Measurements from ENCODE around the gene CD40. TPM values are rescaled to one million over a fixed set of nuclear protein-coding genes. Genes with fewer than 3 reads are reported as not detected.

CD40 gene
- total RNA-seq, 1 donor from 2014 or later, result 6.8 TPM

DNA sequence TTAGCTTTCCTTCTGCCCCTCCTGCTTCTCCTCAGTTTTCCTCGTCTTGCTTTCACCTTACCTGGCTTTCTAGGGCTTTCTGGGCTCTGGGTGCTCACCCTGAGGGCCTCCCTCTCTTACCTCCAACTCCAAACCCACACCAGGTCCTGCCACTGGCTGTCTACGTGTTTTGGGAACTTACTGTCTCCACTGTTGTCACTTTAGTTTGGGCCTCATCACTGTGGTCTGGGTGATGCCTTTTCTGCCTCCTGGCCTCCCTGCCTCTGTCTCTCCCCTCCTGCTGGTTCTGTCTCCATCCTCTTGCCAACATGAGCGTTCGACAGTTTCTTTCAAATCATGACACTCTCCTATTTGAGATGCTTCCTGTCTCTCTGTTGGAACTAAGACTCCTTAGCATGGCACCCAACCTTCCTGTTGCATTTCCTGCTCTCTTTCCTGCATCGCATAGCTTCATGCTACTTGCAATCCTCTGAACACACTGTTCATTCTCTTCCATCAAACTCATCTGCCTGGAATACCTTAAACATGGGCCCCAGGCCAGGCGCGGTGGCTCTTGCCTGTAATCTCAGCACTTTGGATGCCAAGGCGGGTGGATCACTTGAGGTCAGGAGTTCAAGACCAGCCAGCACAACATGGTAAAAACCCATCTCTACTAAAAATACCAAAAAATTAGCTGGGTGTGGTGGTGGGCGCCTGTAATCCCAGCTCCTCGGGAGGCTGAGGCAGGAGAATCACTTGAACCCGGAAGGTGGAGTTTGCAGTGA, 5.5 kb downstream of the CD40 start:
- Histone ChIP-seq H3K4me1 (peaks cover 40% of the 10 kb centered on the region), H3K36me3 (peaks cover 42% of the 10 kb centered on the region), H3K27me3 (ENCODE audit: low read depth) (no peaks in the 10 kb centered on the region), H3K4me3 (no peak overlapping the region), H3K9me3 (replicated peaks) (no peaks in the 10 kb centered on the region), H3K27ac (replicated peaks) (no peak overlapping the region)
- DNase-seq, result no peak
- TF ChIP-seq, protein P1, sequence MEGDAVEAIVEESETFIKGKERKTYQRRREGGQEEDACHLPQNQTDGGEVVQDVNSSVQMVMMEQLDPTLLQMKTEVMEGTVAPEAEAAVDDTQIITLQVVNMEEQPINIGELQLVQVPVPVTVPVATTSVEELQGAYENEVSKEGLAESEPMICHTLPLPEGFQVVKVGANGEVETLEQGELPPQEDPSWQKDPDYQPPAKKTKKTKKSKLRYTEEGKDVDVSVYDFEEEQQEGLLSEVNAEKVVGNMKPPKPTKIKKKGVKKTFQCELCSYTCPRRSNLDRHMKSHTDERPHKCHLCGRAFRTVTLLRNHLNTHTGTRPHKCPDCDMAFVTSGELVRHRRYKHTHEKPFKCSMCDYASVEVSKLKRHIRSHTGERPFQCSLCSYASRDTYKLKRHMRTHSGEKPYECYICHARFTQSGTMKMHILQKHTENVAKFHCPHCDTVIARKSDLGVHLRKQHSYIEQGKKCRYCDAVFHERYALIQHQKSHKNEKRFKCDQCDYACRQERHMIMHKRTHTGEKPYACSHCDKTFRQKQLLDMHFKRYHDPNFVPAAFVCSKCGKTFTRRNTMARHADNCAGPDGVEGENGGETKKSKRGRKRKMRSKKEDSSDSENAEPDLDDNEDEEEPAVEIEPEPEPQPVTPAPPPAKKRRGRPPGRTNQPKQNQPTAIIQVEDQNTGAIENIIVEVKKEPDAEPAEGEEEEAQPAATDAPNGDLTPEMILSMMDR (IDR thresholded peaks at IDR 0.05; ENCODE audit: borderline replicate concordance), result no peak
- intact Hi-C loops (cut with micrococcal nuclease), result loop anchor here (10.0 kb wide), 1 partner anchor 201 kb away; no protein-coding TSS in a partner anchor

DNA sequence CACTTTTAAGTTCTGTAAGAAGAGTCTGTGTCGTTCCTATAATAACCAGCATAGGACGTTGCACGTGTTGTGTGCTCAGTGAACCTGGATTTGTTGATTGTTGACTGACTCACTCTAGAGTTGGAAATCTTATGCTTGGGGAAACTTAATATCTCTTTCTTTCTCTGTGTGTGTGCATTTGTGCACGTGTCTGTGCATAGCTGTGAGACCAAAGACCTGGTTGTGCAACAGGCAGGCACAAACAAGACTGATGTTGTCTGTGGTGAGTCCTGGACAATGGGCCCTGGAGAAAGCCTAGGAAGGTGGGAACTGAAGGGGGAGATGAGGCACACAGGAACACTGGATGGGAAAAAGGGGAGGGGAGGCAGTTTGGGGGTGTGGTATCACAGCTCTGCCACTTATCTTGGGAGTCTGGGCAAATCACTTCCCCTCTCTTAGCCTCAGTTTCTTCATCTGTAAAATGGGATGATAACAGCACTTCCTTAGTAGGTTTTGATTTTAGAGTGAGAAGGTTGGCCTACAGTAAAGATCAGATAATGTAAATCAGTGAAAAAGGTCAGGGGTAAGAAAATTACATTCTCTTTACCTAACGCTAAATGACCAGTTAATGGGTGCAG, 8.4 kb downstream of the CD40 start:
- TF ChIP-seq, protein P1 (IDR thresholded peaks at IDR 0.05; ENCODE audit: borderline replicate concordance), result no peak
- no peak for DNase-seq
- Histone ChIP-seq H3K36me3 (peaks cover 42% of the 10 kb centered on the region), H3K27ac (replicated peaks) (no peak overlapping the region), H3K9me3 (replicated peaks) (no peaks in the 10 kb centered on the region), H3K4me1 (peaks cover 36% of the 10 kb centered on the region), H3K27me3 (ENCODE audit: low read depth) (peaks cover 3% of the 10 kb centered on the region), H3K4me3 (no peak overlapping the region)
- intact Hi-C loops (cut with micrococcal nuclease), result loop anchor here (10.0 kb wide), 1 partner anchor 198 kb away; no protein-coding TSS in a partner anchor

DNA sequence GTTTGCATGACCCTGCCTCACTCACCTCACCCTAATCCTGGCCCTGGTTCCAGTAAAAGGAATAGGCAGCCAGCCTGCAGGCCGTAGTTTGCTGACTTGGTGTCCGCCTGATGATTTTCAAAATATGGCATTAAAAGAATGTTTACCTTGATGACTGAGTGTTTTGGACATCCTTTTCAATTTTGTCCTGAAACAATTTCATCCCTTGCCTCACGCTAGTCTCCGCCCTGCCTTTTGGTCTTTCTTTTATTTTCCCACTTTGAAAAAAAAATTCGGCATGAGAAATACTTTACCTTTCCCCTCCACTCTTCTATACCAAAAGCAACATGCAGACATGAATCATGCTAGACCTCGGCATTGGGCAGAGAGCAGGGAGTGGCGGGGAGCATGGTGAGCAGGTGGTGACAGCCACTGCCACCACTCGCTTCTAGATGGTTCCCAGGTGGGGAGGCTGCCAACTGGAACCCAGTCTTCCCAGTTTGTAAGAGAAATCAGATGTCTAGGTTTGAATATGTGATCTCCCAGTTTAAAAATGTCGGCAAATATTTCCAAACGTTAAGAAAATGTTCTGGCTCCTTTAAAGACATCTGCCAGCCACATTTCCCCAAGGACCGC, 9.4 kb downstream of the CD40 start:
- intact Hi-C loops (cut with micrococcal nuclease), result loop anchor here (10.0 kb wide), 1 partner anchor 197 kb away; no protein-coding TSS in a partner anchor
- DNase-seq, result no peak
- no peak overlapping the region for H3K4me3 ChIP-seq
- no peak overlapping the region for H3K27ac ChIP-seq (replicated peaks)
- H3K36me3 ChIP-seq, result peaks cover 38% of the 10 kb centered on the region
- H3K4me1 ChIP-seq, result peaks cover 35% of the 10 kb centered on the region
- TF ChIP-seq, protein P1 (IDR thresholded peaks at IDR 0.05; ENCODE audit: borderline replicate concordance), result no peak
- H3K27me3 ChIP-seq (ENCODE audit: low read depth), result peaks cover 11% of the 10 kb centered on the region
- no peaks in the 10 kb centered on the region for H3K9me3 ChIP-seq (replicated peaks)

DNA sequence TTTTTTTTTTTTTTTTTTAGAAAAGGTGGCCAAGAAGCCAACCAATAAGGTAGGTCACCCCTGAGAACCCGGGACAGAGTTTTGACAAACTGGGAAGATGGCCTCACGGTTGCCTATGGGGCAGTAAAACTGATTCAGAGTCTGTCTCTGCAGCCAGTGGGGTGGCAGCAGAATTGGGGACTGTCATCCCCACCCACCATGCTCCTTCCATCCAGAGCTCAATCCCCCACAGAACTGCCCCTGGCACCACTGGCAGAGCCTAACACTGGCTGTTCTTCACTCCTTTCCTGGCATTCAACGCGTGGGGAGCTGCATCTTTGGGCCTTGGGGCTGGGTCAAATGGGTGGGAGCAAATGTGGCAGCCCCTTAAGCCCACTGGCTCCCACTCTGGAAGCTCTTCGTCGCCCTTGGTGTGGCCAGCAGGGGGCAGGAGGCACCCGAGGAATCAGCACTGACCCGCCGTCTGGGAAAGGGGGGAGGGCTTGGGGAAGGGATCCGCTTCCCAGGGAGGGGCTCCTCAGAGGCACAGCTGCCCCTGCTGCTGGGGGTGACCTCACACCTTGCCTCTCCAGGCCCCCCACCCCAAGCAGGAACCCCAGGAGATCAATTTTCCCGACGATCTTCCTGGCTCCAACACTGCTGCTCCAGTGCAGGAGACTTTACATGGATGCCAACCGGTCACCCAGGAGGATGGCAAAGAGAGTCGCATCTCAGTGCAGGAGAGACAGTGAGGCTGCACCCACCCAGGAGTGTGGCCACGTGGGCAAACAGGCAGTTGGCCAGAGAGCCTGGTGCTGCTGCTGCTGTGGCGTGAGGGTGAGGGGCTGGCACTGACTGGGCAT, 10.4 kb downstream of the CD40 start:
- H3K27ac ChIP-seq (replicated peaks), result no peak overlapping the region
- H3K27me3 ChIP-seq (ENCODE audit: low read depth), result peaks cover 13% of the 10 kb centered on the region
- H3K9me3 ChIP-seq (replicated peaks), result no peaks in the 10 kb centered on the region
- H3K4me3 ChIP-seq, result no peak overlapping the region
- DNase-seq, result no peak
- peaks cover 27% of the 10 kb centered on the region for H3K36me3 ChIP-seq
- H3K4me1 ChIP-seq, result peaks cover 38% of the 10 kb centered on the region
- TF ChIP-seq, protein P1 (IDR thresholded peaks at IDR 0.05; ENCODE audit: borderline replicate concordance), result peak; percentile 71
- intact Hi-C loops (cut with micrococcal nuclease), result loop anchor here (10.0 kb wide), 1 partner anchor 196 kb away; no protein-coding TSS in a partner anchor
